ENCODE data around the gene RNPEP. TPM values are rescaled to one million over a fixed set of nuclear protein-coding genes. Genes with fewer than 3 reads are reported as not detected.

The RNPEP gene
- total RNA-seq, 1 donor from 2014 or later: 42.4 TPM

Small RNA genes lying within 50 kb of the gene (microRNA-seq; reads per million reads assigned to microRNA genes)
- 0.83 reads per million for gene MIR6740 (ENCODE audit: unreplicated experiment)

Other genes with a start within 250 kb of the RNPEP start
- gene IPO9, start 153.5 kb upstream of the RNPEP start, total RNA-seq (ENCODE audit: unreplicated experiment): 97.8 TPM
- 2.9 TPM for gene SHISA4, start 93.8 kb upstream of the RNPEP start, total RNA-seq (ENCODE audit: unreplicated experiment)
- 0.20 TPM for gene LMOD1, start 36.1 kb upstream of the RNPEP start, total RNA-seq (ENCODE audit: unreplicated experiment)
- 69.8 TPM for gene TIMM17A, start 27.1 kb upstream of the RNPEP start, total RNA-seq (ENCODE audit: unreplicated experiment)
- gene ELF3, start 27.9 kb downstream of the RNPEP start, total RNA-seq (ENCODE audit: unreplicated experiment): 0.96 TPM
- not detected for gene GPR37L1, start 140.3 kb downstream of the RNPEP start, total RNA-seq (ENCODE audit: unreplicated experiment)
- gene ARL8A, start 162.1 kb downstream of the RNPEP start, total RNA-seq (ENCODE audit: unreplicated experiment): 160 TPM
- not detected for gene PTPN7, start 178.0 kb downstream of the RNPEP start, total RNA-seq (ENCODE audit: unreplicated experiment)
- gene LGR6, start 211.2 kb downstream of the RNPEP start, total RNA-seq (ENCODE audit: unreplicated experiment): 0.37 TPM